GM13976 (cell line): ENCODE data around the gene SDE2.

ENCODE experiments used
- DNase-seq: peaks from one replicate; pipeline ENCODE4 v3.0.0; 2012; ENCODE audit warnings: low spot score
- CTCF ChIP-seq: IDR thresholded peaks from 2 replicates; pipeline ENCODE4 v1.5.1; 2012; ENCODE audit warnings: borderline replicate concordance, mild to moderate bottlenecking; ENCODE audit not compliant: insufficient read depth; ENCODE audit errors: extremely low read depth, missing control alignments, control extremely low read depth
- in situ Hi-C: fragments of 300-500 bp; cut with MboI; formaldehyde crosslinking; loops from one replicate; pipeline ENCODE4 v1.12.0; 2022; ENCODE audit warnings: low sequenced_read_pairs, mixed read lengths, inconsistent platforms; ENCODE audit not compliant: unreplicated experiment

The SDE2 gene

GRCh38 chr1:226038661-226039060 is 39.5 kb upstream of the SDE2 start:
- DNase-seq, result no peak
- no peak for TF ChIP-seq CTCF
- in situ Hi-C loops, result no loop called here

- no peak for TF ChIP-seq CTCF
- in situ Hi-C loops, result no loop called here
- no peak for DNase-seq
Observed at GRCh38 chr1:226035915-226036314, 36.8 kb upstream of the SDE2 start.

- DNase-seq, result no peak
- in situ Hi-C loops, result no loop called here
- no peak for TF ChIP-seq CTCF
Observed at GRCh38 chr1:226034482-226034881, 35.3 kb upstream of the SDE2 start.

GRCh38 chr1:226033991-226034390 is 34.8 kb upstream of the SDE2 start:
- no peak for DNase-seq
- in situ Hi-C loops, result no loop called here
- TF ChIP-seq CTCF, result no peak

- no peak for TF ChIP-seq CTCF
- in situ Hi-C loops, result no loop called here
- DNase-seq, result no peak
Observed at GRCh38 chr1:226033582-226033981, 34.4 kb upstream of the SDE2 start.

GRCh38 chr1:226029568-226030225 is 30.6 kb upstream of the SDE2 start:
- in situ Hi-C loops, result no loop called here
- DNase-seq, result no peak

More at GRCh38 chr1:226029568-226030225, 30.6 kb upstream of the SDE2 start:
- no peak for TF ChIP-seq CTCF
